DOHH2 (cell line): ENCODE measurements around the gene WRNIP1.

Source experiments
- EZH2phosphoT487 ChIP-seq: fragments of 200-600 bp; sonication (generic); IDR thresholded peaks from 2 replicates; pipeline ENCODE4 v1.6.1; 2017; ENCODE audit warnings: borderline replicate concordance, mild to moderate bottlenecking, antibody characterized with exemption, low read length, moderate library complexity, mixed read lengths
- TF ChIP-seq, protein P1 (sequence below): fragments of 200-600 bp; sonication (generic); IDR thresholded peaks from one replicate; pipeline ENCODE4 v1.5.1; 2014; ENCODE audit warnings: antibody characterized with exemption, mild to moderate bottlenecking, low read depth, low read length; ENCODE audit not compliant: poor library complexity, severe bottlenecking

- TF ChIP-seq, protein P1, sequence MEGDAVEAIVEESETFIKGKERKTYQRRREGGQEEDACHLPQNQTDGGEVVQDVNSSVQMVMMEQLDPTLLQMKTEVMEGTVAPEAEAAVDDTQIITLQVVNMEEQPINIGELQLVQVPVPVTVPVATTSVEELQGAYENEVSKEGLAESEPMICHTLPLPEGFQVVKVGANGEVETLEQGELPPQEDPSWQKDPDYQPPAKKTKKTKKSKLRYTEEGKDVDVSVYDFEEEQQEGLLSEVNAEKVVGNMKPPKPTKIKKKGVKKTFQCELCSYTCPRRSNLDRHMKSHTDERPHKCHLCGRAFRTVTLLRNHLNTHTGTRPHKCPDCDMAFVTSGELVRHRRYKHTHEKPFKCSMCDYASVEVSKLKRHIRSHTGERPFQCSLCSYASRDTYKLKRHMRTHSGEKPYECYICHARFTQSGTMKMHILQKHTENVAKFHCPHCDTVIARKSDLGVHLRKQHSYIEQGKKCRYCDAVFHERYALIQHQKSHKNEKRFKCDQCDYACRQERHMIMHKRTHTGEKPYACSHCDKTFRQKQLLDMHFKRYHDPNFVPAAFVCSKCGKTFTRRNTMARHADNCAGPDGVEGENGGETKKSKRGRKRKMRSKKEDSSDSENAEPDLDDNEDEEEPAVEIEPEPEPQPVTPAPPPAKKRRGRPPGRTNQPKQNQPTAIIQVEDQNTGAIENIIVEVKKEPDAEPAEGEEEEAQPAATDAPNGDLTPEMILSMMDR, result no peak
- TF ChIP-seq EZH2phosphoT487, result no peak
Observed at GRCh38 chr6:2834262-2834661, 69.1 kb downstream of the WRNIP1 start.
